OCI-LY1 (cell line): ENCODE results near the gene MRC2.
"Not testable (repeated sequence)": the region's sequence is repeated elsewhere in the genome, so short reads cannot be mapped to it uniquely, and the experiment has no call there.

Experiments used
- H2AFZ ChIP-seq: fragments of 200-600 bp; sonication (generic), shearing (Covaris generic); 2 replicates; pipeline ENCODE4 v1.6.0; 2014; ENCODE audit warnings: antibody characterized with exemption, mild to moderate bottlenecking, low read length
- H3F3A ChIP-seq: fragments of 200-600 bp; sonication (generic), shearing (Covaris generic); 2 replicates; pipeline ENCODE4 v1.6.0; 2014; ENCODE audit warnings: mild to moderate bottlenecking, antibody characterized with exemption, low read length, moderate library complexity; ENCODE audit not compliant: insufficient read depth
- H3K27ac ChIP-seq: fragments of 200-600 bp; sonication (generic); 2 replicates; pipeline ENCODE4 v1.5.1; 2014; ENCODE audit warnings: low read length, mixed run types, mild to moderate bottlenecking, low read depth; ENCODE audit not compliant: poor library complexity, severe bottlenecking
- H3K27me3 ChIP-seq: fragments of 200-600 bp; sonication (generic); 2 replicates; pipeline ENCODE4 v1.6.0; 2014; ENCODE audit warnings: antibody characterized with exemption, mild to moderate bottlenecking, low read length, moderate library complexity; ENCODE audit not compliant: insufficient read depth
- H3K36me3 ChIP-seq: fragments of 200-600 bp; sonication (generic); 2 replicates; pipeline ENCODE4 v1.6.1; 2014; ENCODE audit warnings: mild to moderate bottlenecking, antibody characterized with exemption, low read length, moderate library complexity, mixed read lengths; ENCODE audit not compliant: insufficient read depth
- H3K4me1 ChIP-seq: fragments of 200-600 bp; sonication (generic); 2 replicates; pipeline ENCODE4 v1.5.1; 2014; ENCODE audit warnings: mild to moderate bottlenecking, low read length, moderate library complexity; ENCODE audit not compliant: insufficient read depth, severe bottlenecking
- H3K4me2 ChIP-seq: fragments of 200-600 bp; sonication (generic), shearing (Covaris generic); 2 replicates; pipeline ENCODE4 v1.6.1; 2014; ENCODE audit warnings: low read length
- H3K4me3 ChIP-seq: fragments of 200-600 bp; sonication (generic); 2 replicates; pipeline ENCODE4 v1.5.1; 2014; ENCODE audit warnings: low read length, low read depth, mild to moderate bottlenecking, mixed read lengths; ENCODE audit not compliant: poor library complexity, severe bottlenecking
- H3K79me2 ChIP-seq: fragments of 200-600 bp; shearing (Covaris generic); 2 replicates; pipeline ENCODE4 v1.6.1; 2016; ENCODE audit warnings: mixed run types, low read length, mixed read lengths; ENCODE audit not compliant: insufficient read depth
- H3K9ac ChIP-seq: fragments of 200-600 bp; sonication (generic), shearing (Covaris generic); 2 replicates; pipeline ENCODE4 v1.6.1; 2014; ENCODE audit warnings: mild to moderate bottlenecking, low read length, mixed read lengths
- H3K9me2 ChIP-seq: fragments of 200-600 bp; sonication (generic), shearing (Covaris generic); 2 replicates; pipeline ENCODE4 v1.6.1; 2014; ENCODE audit warnings: low read depth, mild to moderate bottlenecking, low read length, mixed read lengths
- H3K9me3 ChIP-seq: fragments of 200-600 bp; shearing (Covaris generic); 2 replicates; pipeline ENCODE4 v1.6.1; 2014; ENCODE audit warnings: low read length, mixed read lengths
- H4K20me1 ChIP-seq: fragments of 200-600 bp; sonication (generic), shearing (Covaris generic); 2 replicates; pipeline ENCODE4 v1.6.0; 2016; ENCODE audit warnings: mild to moderate bottlenecking, low read length; ENCODE audit not compliant: insufficient read depth
- CTCF ChIP-seq: fragments of 200-600 bp; sonication (generic), shearing (Covaris generic); IDR thresholded peaks from 2 replicates; pipeline ENCODE4 v1.5.1; 2017; ENCODE audit warnings: mild to moderate bottlenecking, antibody characterized with exemption, low read length, moderate library complexity, mixed read lengths
- EZH2 ChIP-seq: fragments of 200-600 bp; sonication (generic), shearing (Covaris generic); IDR thresholded peaks from 2 replicates; pipeline ENCODE4 v1.8.0; 2017; ENCODE audit warnings: borderline replicate concordance, mixed run types, mild to moderate bottlenecking, antibody characterized with exemption, low read length, moderate library complexity, mixed read lengths

MRC2 gene

GRCh38 chr17:62696726-62697490 lies 69.4 kb downstream of the MRC2 start:
- no peak for TF ChIP-seq CTCF
- TF ChIP-seq EZH2, result no peak
- Histone ChIP-seq H2AFZ (no peak overlapping the region), H3K4me3 (no peak overlapping the region), H4K20me1 (no peaks in the 10 kb centered on the region), H3K9me2 (no peaks in the 10 kb centered on the region), H3K4me1 (no peaks in the 10 kb centered on the region), H3K4me2 (no peak overlapping the region), H3K9ac (no peak overlapping the region), H3F3A (no peaks in the 10 kb centered on the region), H3K27me3 (no peaks in the 10 kb centered on the region; the same call in 1 of the 2 replicates), H3K79me2 (no peaks in the 10 kb centered on the region), H3K27ac (no peak overlapping the region), H3K9me3 (no peaks in the 10 kb centered on the region), H3K36me3 (no peaks in the 10 kb centered on the region)

- H3K9ac ChIP-seq, H3K4me2 ChIP-seq, H3K9me2 ChIP-seq, H3F3A ChIP-seq, H3K79me2 ChIP-seq, H4K20me1 ChIP-seq, H2AFZ ChIP-seq, H3K4me3 ChIP-seq, H3K4me1 ChIP-seq, H3K9me3 ChIP-seq, H3K27ac ChIP-seq, H3K36me3 ChIP-seq, H3K27me3 ChIP-seq: not testable (repeated sequence)
These were observed 71.0 kb downstream of the MRC2 start for GRCh38 chr17:62698459-62698858.

GRCh38 chr17:62700964-62701705 lies 73.7 kb downstream of the MRC2 start:
- H3K27ac ChIP-seq, result no peak overlapping the region
- H3K36me3 ChIP-seq, result no peaks in the 10 kb centered on the region
- no peak overlapping the region for H3K4me3 ChIP-seq
- no peaks in the 10 kb centered on the region for H3F3A ChIP-seq
- no peak overlapping the region for H3K4me2 ChIP-seq
- H3K9ac ChIP-seq, result no peak overlapping the region
- H3K9me3 ChIP-seq, result no peaks in the 10 kb centered on the region
- H3K27me3 ChIP-seq, result no peaks in the 10 kb centered on the region; the same call in 1 of the 2 replicates
- no peak for TF ChIP-seq CTCF
- TF ChIP-seq EZH2, result no peak
- no peaks in the 10 kb centered on the region for H4K20me1 ChIP-seq
- H3K4me1 ChIP-seq, result no peaks in the 10 kb centered on the region
- no peak overlapping the region for H2AFZ ChIP-seq
- H3K79me2 ChIP-seq, result no peaks in the 10 kb centered on the region
- no peaks in the 10 kb centered on the region for H3K9me2 ChIP-seq
